ENCODE measurements around the gene NTNG2.

NTNG2 gene

DNA sequence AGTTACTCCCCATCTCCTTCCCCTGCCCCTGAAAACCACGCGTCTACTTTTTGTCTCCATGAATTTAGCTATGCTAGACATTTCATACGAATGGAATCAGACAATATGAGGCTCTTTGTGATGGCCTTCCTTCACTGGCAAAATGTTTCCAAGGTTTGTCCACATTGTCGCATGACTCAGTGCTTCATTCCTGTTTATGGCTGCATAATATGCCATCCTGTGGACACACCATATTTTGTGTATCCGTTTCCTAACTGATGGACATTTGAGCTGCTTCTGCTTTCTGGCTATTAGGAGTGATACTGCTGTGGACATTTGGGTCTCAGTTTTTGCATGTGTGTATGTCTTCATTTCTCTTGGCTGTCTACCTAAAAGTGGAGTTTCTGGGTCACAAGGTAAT lies 14.5 kb downstream of the NTNG2 start:
- DNase-seq: no peak

DNA sequence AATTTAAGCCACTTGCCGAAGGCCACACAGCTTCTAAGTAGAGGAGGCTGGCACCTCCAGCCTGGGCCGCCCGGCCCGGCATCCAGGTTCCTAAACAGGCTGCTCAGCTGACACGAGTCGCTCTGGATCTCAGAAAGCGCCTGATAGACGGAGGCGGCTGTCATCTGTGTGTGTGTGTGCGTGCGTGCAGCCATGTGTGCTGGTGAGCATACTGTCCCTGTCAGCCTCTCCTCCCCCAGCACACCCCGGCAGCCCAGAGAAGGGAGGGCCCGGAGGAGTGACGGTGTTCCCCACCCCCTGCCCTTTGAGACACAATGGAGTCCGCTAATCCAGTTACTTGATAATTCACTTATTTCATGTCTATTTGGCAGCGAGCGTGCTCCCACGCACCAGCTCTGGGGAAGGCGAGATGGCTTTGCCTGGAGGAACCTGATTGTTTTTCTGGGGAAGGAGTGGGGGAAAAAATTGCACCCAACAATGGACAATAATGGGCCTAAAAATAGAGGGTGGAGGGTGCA lies 20.0 kb downstream of the NTNG2 start:
- DNase-seq: no peak

DNA sequence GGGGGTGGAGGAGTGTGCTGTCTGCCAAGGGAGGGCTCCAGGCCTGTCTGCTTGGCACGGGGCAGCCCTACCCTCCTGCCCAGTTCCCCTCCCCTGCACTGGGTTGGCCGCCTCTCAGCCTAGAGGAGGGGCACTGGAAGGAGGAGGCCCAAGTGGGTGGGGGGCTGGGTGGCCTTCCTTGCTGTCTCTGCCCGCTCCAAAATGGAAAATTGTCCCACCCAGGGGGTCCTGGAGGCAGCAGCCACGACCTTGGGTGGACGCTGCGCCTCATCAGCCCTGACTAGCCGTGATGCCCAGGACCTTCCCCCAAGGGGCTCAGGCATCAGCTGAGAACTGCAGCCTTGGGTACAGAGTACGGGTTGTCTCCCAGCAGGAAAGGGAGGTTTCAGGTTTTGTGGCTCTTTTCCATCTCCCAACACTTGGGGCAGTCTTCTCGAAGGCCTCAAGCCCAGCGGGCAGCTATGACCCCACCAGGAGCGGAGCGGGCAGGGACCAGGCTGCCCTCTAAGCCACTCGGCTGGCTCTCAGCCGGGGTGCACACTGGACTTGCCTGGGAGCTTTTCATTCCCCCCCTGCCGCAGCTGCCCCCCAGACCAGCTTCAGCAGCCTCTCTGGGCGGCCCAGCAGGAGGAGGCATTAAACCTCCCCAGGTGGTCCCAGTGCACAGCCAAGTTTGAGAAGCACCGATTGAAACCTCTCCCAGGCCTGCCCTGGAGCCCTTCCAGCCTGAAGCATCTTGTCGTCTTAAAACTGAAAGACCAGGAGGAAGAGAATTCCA lies 20.6 kb downstream of the NTNG2 start:
- DNase-seq: no peak

DNA sequence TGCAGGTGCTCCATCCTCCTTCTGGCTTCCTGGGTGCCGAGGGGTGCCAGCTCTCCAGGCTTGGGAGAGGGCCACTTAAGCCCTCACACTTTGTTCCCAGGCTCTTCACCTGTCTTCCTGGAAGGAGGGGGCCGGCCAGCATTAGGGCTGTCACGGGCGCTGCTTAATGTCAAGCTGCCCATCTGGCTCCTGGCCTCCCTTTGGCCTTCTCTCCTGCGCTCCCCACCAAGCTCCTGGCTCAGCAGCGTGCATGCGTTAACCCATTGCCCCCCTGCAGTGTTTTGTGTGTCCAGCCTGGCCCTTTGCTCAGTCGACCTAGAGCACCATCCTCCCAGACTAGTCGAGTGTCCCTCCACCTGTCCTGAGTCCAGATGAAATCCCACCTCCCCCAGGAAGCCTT lies 21.3 kb downstream of the NTNG2 start:
- DNase-seq: no peak

DNA sequence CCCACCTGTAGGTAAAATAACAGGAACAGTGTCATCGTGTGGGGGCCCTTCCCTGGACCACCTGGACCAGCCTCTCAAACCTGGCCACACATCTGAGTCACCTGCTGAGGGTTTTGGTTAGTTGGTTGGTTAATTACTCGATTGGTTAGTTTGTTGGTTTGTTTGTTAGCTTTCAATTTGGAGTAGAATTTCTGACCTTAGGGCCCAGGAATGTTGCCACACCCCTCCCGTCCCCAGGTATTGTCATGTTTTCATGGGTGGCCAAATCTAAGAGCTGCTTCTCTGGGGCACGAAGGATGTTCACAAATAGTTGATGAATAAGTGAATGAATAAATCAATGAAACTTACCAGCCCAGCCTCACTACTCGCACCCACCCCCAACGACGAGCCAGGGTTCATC lies 21.9 kb downstream of the NTNG2 start:
- no peak for DNase-seq

DNA sequence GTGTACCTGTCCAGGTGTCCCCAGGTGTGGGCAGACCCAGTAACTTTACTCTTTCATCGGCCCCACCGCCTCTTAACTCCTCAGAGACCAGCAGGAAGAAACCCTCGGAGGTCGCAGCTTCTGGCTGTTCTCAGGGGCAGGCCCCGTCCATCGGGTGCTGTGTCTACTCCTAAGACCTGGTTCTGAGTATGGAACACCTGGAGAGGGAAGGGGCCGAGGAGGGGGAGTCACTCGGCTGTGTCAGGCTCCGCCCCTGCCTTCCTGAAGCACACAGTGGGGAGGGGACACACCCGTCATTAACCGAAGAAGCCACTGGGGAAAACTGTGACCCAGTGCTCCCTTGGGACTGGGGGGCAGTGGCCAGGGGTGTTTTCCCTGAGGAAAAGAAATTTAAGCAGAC lies 22.3 kb downstream of the NTNG2 start:
- DNase-seq: no peak

DNA sequence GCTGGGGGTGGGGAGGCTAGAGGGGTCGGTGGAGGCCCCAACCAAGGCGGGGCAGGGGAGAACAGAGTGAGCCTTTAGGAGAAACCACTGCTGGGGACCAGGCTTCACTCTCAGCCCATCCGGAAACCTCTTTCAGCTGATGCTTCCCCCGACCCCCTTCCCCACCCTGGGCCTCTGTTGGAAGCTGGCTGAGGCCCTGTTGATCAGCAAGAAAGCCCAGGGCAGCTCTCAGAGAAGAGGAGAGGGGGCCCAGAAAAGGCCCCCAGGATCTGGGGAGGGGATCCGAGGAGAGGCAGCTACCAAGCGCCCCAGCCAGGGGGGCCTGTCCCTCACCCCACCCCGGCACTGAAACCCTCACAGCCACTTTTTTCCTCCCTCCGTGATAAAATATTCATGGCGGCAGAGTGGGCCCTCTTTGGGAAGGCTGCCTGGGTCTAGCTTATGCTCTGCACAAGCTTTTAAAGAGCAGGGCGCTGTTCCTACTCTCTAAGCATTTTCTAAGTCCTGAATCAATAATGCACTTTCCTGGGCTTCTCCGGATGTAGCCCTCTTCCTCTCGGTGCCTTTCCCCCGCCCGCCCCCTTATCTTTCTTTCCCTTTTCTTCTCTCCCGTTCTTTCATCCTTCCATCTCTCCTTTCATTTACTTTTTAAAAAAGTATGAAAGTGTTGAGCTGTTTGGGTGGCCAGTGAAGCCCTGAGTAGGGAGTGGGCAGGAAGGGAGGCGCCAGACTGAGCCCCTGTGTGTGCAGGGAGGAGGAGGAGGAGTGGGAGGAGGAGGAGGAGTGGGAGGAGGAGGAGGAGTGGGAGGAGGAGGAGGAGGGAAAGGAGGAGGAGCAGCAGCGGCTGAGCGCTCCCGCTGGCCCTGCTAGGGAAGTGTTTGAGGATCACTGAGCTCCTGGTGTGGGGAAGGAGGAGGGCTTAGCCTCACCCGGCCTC lies 23.5 kb downstream of the NTNG2 start:
- no peak for DNase-seq

DNA sequence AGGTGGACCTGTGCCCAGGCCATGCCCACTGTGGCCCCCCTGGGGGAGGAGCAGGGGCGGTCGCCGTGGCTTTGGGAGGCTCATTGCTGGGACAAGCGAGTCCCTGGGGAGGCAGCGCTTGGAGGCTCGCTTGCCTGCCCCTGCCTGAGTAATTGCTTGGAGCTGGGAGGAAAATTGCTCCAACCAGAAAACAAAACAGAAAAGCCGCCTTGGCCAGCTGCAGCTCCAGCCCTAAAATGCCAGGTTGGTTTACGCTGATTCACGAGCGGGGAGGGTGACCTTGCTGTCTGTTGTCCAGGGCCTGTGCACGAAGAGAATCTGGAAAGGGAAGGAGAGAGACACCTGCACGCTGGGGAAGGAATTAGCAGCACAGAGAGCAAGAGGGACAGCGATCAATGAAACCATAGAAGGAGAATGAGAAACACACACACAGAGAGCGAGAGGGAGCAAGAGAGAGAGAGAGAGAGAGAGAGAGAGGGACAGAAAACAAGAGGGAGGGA lies 25.3 kb downstream of the NTNG2 start:
- DNase-seq: no peak

DNA sequence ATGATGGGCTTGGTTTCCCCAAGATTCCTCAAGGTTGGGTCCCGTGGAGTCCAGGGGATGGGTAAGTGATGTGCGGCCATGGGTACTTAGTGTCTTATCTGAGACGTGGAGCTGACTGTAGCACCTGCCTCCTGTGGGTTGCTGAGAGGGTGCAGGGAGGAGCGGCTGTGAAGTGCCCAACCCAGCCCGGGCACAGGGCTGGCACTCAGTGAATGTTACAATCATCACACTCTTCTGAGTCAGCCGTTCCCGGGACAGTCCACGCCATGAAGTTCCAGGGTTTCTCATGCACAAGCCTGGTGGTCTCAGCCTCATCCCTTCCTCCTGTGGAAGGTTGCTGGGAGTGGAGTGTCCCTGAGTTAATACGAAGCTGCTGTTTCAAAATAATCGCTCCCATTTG lies 29.1 kb downstream of the NTNG2 start:
- no peak for DNase-seq

DNA sequence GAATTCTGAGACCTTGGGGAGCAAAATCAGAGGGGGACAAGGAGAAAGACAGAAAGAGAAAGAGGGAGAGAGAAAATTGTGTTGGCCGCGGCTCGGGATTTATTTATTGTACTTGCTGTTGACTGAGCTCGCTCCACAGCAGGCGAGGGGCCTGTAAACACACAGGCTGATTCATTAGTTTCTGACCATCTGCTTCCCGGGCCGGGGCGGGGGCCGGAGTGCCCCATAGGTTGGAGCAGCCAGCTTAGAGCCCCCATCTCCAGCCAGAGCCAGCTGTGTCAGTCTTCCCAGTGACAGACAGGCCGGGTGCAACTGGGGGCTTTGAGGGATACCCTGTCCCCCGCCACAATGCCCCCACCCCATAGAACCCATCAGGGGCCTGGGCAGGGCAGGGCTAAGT lies 30.9 kb downstream of the NTNG2 start:
- no peak for DNase-seq

DNA sequence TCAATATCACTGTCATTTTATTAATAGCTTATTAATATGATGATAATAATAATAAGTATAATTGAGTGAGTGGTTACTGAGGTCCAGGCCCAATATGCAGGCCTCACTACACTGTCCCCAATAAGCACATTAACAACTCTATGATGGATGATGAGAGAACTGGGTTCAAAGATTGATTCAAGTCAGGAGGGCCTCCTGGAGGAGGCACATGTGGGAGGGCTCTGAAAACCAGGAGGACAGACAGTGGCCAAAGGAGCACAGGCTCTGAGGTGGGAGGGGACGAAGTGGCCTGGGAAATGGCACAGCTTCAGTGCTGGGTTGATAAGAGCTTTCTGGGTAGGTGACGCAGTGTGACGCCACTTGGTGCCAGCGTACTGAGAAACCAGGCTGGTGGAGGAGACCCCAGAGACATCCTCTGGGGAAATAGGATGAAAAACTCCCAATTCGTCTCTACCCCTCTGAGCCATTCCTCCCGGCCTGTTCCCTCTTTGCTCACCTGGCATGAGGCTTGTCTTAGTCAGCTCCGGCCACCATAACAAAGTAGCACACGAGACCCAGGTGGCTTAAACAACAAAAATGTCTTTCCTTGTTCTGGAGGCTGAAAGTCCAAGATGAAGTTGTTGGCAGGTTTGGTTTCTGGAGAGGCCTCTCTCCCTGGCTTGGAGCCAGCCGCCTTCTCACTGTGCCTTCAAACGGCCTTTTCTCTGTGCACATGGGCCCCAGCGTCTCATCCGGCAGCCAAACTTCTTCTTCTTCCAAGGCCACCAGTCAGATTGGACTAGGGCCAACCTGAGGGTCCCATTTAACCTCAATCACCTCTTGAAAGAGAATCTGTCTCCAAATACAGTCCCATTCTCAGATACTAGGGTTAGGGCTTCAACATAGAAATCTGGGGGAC lies 31.6 kb downstream of the NTNG2 start:
- DNase-seq: no peak

DNA sequence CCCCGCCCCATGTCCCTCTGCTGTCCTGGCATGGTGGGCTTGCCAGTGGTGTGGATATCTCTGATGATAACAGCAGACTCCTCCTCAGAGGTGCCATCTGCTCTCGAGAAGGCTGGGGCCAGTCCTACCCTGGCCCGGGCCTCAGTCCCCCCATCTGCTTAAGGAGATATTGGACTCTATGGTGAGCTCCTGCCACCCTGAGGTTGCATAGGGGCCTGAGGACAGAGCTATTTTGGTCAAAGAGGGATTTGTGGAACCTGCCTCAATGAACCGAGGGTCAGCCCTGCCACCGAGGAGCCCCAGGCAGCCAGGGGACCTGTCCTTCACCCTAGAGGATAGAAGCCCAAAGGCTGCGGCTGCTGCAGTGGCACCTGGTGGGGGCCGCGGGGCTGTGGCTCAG lies 32.6 kb downstream of the NTNG2 start:
- no peak for DNase-seq

DNA sequence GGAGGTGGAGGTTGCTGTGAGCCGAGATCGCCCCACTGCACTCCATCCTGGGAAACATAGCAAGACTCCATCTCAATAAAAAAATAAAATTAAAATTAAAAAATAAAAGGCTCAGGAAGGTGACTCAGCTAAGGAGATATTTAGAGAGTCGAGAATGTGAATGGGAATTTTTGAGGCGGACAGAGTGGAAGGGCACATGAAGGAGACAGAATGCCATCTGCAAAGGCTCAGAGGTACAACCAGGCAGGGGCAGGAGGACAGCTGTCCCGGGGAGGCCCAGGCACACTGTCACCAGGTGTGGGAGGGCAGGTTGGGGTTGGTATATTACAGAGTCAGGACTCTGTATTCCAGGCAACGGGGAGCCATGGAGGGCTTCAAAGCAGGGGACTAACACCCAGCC lies 35.5 kb downstream of the NTNG2 start:
- no peak for DNase-seq

DNA sequence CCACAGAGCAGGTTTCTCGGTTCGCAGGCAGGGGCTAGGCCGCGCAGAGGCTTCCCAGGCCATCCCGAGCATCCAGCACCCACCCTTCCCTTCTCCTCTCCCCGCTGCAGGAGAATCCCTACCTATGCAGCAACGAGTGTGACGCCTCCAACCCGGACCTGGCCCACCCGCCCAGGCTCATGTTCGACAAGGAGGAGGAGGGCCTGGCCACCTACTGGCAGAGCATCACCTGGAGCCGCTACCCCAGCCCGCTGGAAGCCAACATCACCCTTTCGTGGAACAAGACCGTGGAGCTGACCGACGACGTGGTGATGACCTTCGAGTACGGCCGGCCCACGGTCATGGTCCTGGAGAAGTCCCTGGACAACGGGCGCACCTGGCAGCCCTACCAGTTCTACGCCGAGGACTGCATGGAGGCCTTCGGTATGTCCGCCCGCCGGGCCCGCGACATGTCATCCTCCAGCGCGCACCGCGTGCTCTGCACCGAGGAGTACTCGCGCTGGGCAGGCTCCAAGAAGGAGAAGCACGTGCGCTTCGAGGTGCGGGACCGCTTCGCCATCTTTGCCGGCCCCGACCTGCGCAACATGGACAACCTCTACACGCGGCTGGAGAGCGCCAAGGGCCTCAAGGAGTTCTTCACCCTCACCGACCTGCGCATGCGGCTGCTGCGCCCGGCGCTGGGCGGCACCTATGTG lies 36.1 kb downstream of the NTNG2 start:
- no peak for DNase-seq

DNA sequence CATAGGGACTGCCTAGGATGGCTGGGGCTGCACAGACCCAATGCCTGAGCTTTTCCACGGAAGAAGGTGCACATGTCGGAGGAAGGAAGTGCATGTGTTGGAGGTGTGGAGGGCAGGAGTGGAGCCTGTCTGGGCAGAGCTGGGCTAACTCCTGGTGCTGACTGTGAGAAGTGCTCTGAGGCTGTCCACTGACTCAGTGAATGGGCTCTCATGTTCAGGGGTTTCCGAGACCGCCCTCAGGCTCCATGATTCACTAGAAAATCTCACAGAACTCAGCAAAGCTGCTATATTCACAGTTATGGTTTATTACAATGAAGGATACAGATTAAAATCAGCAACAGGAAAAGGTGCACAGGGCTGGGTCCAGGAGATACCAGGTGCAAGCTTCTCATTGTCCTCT lies 37.2 kb downstream of the NTNG2 start:
- DNase-seq: no peak

DNA sequence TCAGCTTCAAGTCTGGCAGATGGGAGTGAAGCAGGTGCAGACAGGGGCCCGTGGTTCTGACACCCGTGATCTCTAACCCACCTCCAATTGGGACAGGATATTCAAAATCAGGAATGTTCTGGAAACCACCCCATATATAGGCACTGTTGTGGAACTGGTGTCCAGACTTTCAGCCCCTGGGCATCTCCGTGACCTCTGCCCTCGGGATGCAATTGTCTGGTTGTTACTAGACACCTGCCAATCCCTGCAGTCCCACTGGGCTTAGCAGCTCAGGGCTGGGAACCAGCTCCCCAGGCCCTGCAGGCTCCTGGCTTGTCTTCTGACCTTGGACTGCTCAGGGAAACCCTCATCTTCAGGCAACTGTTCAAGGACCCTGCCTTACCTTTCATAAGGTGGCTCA lies 38.8 kb downstream of the NTNG2 start:
- DNase-seq: no peak

DNA sequence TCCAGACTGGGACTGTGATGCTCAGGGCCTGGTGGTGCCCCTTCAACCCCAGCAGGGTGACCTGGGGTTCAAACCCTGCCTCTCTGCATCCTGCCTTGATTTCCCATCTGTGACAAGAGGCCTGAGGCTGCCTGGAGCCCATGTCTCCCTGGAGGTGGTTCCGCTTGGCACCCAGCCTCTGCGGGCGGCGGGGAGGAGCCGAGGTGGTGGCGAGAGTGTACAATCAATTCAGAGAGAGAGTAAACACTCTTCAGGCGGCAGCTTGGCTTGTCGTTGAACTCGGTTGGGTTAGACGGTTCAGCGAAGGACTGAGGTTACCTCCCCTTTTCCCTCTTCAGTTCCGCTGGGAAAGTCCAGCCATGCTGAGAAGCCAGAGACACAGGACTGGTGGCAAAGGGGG lies 39.3 kb downstream of the NTNG2 start:
- DNase-seq: no peak

DNA sequence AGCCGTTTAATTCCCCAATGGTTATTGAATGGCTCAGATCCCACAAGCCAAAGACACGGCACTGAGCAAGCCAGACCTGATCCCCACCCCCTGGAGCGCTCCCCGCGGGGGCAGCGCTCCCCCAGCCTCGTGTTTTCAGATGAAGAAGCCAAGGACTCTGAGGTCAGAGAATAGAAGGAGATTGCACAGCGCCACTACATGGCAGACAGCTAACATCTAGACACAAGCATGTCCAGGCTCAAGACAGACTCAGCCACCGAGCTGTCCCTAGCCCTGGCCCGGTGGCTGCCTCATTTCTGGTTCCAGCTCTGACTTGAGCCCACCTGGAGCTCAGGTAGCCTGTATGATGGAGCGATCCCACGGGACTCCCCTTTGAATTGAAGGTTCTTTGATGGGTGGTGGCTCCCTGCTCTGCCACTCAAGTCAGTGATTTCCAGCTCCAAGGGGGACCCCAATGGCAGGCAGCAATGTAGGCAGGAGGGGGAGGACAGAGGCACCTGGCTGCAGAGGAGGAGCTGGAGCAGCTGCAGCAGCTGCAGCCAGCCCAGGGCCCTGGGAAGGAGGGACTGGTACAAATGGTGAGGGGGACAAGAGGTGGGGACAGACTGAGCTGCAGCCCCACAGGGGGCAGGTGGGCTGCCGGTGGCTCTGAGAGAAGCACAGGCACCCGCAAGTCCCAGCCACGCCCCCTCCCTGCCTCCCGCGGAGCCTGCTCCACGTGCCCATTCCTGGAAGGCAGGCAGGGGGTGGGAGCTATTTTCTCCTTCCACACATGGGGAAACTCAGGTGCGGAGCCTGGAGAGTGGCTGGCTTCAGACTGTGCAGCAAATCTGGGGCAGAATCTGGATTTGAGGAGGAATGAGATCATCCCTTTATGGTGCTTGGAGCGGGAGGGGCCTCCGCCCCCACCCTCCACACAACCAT lies 40.2 kb downstream of the NTNG2 start:
- no peak for DNase-seq

DNA sequence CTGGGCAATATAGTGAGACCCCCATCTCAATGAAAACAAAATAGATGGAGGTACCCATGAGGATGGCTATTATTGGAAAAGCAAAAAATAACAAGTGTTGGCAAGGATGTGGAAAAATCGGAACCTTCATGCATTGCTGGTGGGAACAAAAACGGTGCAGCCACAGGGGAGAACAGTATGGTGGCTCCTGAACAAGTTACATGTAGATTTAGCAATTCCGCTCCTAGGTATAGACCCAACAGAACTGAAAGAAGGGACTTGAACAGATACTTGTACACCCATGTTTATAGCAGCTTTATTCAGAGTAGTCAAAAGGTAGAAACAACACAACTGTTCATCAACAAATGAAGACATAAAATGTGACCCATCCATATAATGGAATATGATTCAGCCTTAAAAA lies 43.0 kb downstream of the NTNG2 start:
- no peak for DNase-seq

DNA sequence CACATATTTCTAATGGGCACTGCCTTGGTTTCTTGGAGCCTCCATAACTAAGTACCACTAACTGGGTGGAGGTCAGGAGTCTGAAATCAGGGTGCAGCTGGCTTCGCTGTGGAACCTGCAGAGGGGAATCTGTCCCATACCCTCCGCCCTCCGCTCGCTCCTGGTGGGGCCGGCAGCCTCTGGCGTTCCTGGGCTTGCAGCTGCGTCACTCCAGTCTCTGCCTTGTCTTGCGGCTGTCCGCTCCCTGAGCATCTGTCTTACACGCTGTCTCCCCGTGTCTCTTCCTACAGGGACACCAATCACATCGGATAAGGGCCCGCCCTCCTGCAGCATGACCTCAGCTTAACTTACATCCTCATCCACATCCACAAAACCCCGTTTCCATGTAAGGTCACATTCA lies 45.4 kb downstream of the NTNG2 start:
- DNase-seq: no peak

All from T-helper 9 cell (primary cell).